Spleen (tissue), 11 donors: ENCODE data around the gene PASD1. TPM values are rescaled to one million over a fixed set of nuclear protein-coding genes. Genes with fewer than 3 reads are reported as not detected.

ENCODE experiments used
- DNase-seq: peaks from one replicate; pipeline ENCODE4 v3.0.0-alpha.2; 2020
- H3K27ac ChIP-seq, 8 donors: fragments of 200-600 bp; sonication (generic) in 7 of 8; 1 replicate in 4 of 8; 2 replicates in 4 of 8; pipeline versions ENCODE4 v1.5.0 to v1.8.0; 2016 to 2021; ENCODE audit warnings: inconsistent platforms in 4 of 8, mild to moderate bottlenecking in 4 of 8, moderate library complexity in 1 of 8
- H3K27me3 ChIP-seq, 7 donors: fragments of 200-600 bp; sonication (generic) in 6 of 7; replicated peaks in 1 of 7; 1 replicate in 4 of 7; 2 replicates in 3 of 7; pipeline versions ENCODE4 v1.5.0 to v1.8.0; 2016 to 2021; ENCODE audit warnings: inconsistent platforms in 3 of 7, mild to moderate bottlenecking in 1 of 7
- H3K36me3 ChIP-seq, 6 donors: fragments of 200-600 bp; sonication (generic) in 5 of 6; 1 replicate in 4 of 6; 2 replicates in 2 of 6; pipeline versions ENCODE4 v1.5.0 to v1.8.0; 2016 to 2021; ENCODE audit warnings: inconsistent platforms in 2 of 6
- H3K4me1 ChIP-seq, 6 donors: fragments of 200-600 bp; sonication (generic) in 5 of 6; 1 replicate in 3 of 6; 2 replicates in 3 of 6; pipeline versions ENCODE4 v1.5.0 to v1.8.0; 2016 to 2021; ENCODE audit warnings: inconsistent platforms in 3 of 6
- H3K4me3 ChIP-seq, 8 donors: fragments of 200-600 bp; sonication (generic) in 7 of 8; 1 replicate in 4 of 8; 2 replicates in 4 of 8; pipeline versions ENCODE4 v1.5.0 to v1.8.0; 2016 to 2021; ENCODE audit warnings: inconsistent platforms in 4 of 8, mild to moderate bottlenecking in 4 of 8, moderate library complexity in 2 of 8
- H3K9me3 ChIP-seq, 8 donors: fragments of 200-600 bp; sonication (generic) in 7 of 8; 1 replicate in 4 of 8; 2 replicates in 4 of 8; pipeline versions ENCODE4 v1.5.0 to v1.8.0; 2016 to 2021; ENCODE audit warnings: inconsistent platforms in 4 of 8
- POLR2A ChIP-seq, 3 donors: fragments of 450-650 bp; IDR thresholded peaks; one replicate each; pipeline ENCODE4 v1.5.1; 2017; ENCODE audit warnings: antibody characterized with exemption in 3 of 3, mild to moderate bottlenecking in 1 of 3
- POLR2AphosphoS5 ChIP-seq, 3 donors: sonication (generic); formaldehyde crosslinking; IDR thresholded peaks; one replicate each; pipeline ENCODE4 v1.5.1; 2017; ENCODE audit warnings: antibody characterized with exemption in 3 of 3
- WGBS, 5 donors: extraction: QIAGEN DNeasy Blood & Tissue Kit in 3 of 5; methylation state at CpG; one replicate each; pipeline versions ENCODE4 v1.1.5 to v1.1.7; 2013 to 2018; 5-methylcytosine and 5-hydroxymethylcytosine counted together
- intact Hi-C: fragments of 100-400 bp; cut with DNase I; formaldehyde crosslinking; loops from one replicate; pipeline ENCODE4 v1.15.0; 2023; ENCODE audit warnings: low total_unique reads
- polyA plus RNA-seq, 3 donors: library from polyadenylated mRNA; stranded (reverse); fragments of 200-250 nt; gene quantifications; one replicate each; pipeline ENCODE4 v1.2.1, GENCODE V29; 2013
- total RNA-seq, 7 donors: library from RNA; depleted of rRNA in 3 of 7; stranded (reverse); fragments of >200 nt in 3 of 7; fragmentation: NEBNext Ultra II Directional in 4 of 7; extraction: Animal tissue kit (Norgen Biotek cat#: 25700) in 4 of 7; gene quantifications; one replicate each; pipeline versions ENCODE4 v1.1.0 to v1.2.1, GENCODE V29; 2016 to 2021
- TF ChIP-seq, protein P1 (sequence below), 11 experiments: fragments of 200-600 bp in 7 of 11; fragments of 450-650 bp in 4 of 11; sonication (generic) in 4 of 11; IDR thresholded peaks in 8 of 11; conservative IDR thresholded peaks in 3 of 11; 1 replicate in 7 of 11; 2 replicates in 4 of 11; pipeline versions ENCODE4 v1.4.0 to v1.8.0; 2016 to 2021; ENCODE audit warnings: antibody characterized with exemption in 11 of 11, inconsistent platforms in 4 of 11, mild to moderate bottlenecking in 1 of 11
- donor health status: healthy with polysubstance abuse.
- donor health status: DM: no; HTN: no; CAD: no; lungs with moderate emphysema.
- donor health status: DM: no; HTN: no; CAD: no.
- donor health status: Bipolar disorder and iron deficiency.
- donor health status: healthy.
- donor health status: DM: no; HTN: no; CAD: no.
- donor health status: DM: yes; HTN: yes; CAD: no.

Gene PASD1
- total and polyA plus RNA-seq, 10 donors: not detected

DNA sequence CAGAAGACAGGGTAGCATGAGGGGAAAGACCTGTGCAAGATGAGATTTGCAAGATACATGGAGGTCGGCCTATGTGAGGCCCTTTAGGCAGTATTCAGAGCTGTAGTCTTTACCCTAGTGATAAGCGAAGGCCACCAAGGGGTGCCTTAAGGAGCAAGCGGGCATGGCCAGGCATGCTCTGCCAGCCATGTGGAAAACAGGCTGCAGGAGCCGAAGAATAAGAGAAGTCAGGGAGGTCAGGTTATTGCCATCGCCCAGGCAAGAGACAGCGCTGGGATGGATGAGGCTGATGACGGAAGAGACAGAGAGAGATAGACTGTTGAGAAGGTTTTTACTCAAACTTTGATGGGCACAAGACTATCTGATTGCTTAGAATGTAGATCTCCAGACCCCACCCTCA lies 145.3 kb downstream of the PASD1 start:
- no peaks in the 10 kb centered on the region for H3K4me1 ChIP-seq
- no peak overlapping the region for H3K27ac ChIP-seq
- H3K36me3 ChIP-seq: no peaks in the 10 kb centered on the region
- TF ChIP-seq, protein P1, sequence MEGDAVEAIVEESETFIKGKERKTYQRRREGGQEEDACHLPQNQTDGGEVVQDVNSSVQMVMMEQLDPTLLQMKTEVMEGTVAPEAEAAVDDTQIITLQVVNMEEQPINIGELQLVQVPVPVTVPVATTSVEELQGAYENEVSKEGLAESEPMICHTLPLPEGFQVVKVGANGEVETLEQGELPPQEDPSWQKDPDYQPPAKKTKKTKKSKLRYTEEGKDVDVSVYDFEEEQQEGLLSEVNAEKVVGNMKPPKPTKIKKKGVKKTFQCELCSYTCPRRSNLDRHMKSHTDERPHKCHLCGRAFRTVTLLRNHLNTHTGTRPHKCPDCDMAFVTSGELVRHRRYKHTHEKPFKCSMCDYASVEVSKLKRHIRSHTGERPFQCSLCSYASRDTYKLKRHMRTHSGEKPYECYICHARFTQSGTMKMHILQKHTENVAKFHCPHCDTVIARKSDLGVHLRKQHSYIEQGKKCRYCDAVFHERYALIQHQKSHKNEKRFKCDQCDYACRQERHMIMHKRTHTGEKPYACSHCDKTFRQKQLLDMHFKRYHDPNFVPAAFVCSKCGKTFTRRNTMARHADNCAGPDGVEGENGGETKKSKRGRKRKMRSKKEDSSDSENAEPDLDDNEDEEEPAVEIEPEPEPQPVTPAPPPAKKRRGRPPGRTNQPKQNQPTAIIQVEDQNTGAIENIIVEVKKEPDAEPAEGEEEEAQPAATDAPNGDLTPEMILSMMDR (IDR thresholded peaks at IDR 0.05 in 8 of 11, conservative IDR thresholded peaks at IDR 0.05 in 3 of 11): no peak
- TF ChIP-seq POLR2A (IDR thresholded peaks at IDR 0.05): no peak
- TF ChIP-seq POLR2AphosphoS5 (IDR thresholded peaks at IDR 0.05): no peak
- intact Hi-C loops: no loop called here
- no peak overlapping the region for H3K4me3 ChIP-seq
- 79 to 97% (median 87%) methylated on average over 7 of the region's 7 CpGs for WGBS, 5 donors
- H3K27me3 ChIP-seq: peaks cover 0 to 9% (median 0%) of the 10 kb centered on the region in 7 donors
- no peak for DNase-seq
- H3K9me3 ChIP-seq: no peaks in the 10 kb centered on the region

DNA sequence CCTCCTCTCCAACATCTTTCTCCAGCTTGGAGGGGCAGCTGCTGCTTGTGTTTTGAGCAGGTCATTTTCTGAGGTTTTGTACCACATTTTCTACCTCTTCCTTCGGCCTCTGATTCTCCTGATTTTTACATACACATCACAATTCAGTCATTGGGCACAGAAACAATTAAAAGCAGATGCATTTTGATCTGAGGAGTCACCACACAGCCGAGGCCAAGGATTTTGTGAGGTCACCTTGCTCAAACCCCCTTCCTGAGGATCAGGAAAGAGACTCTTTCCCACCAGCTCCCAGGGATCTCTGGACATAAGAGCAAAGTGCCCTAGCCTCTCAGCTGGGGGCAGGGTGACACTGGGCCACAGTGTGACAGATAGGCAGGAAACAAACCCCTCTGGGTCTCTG lies 147.0 kb downstream of the PASD1 start:
- Histone ChIP-seq H3K4me3 (no peak overlapping the region), H3K27ac (no peak overlapping the region), H3K4me1 (no peaks in the 10 kb centered on the region), H3K36me3 (no peaks in the 10 kb centered on the region), H3K27me3 (peaks cover 0 to 9% (median 0%) of the 10 kb centered on the region in 7 donors), H3K9me3 (no peaks in the 10 kb centered on the region)
- intact Hi-C loops: no loop called here
- 45 to 75% (median 58%) methylated on average over 2 of the region's 2 CpGs for WGBS, 5 donors
- no peak for DNase-seq
- TF ChIP-seq POLR2A (IDR thresholded peaks at IDR 0.05) (no peak), POLR2AphosphoS5 (IDR thresholded peaks at IDR 0.05) (no peak)
- TF ChIP-seq, protein P1 (IDR thresholded peaks at IDR 0.05 in 8 of 11, conservative IDR thresholded peaks at IDR 0.05 in 3 of 11): no peak

DNA sequence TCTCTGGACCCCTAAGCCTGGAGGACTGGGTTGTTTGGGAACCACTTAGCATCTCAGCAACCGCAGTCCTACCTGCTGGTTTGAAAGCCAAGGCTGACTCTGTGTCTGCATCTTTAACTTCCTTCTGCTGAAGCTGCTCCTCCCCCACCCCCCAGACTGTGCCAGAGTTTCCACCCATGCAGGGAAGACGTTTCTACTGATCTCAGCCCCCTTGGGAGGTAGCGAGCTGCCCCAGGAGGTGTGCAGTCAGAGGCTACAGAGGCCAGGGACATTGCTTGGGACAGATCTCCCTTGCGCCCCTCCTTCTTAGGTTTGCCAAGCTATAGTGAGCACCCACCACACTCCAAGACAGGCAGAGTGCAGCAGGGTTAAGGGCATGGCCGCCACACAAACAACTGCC lies 147.7 kb downstream of the PASD1 start:
- TF ChIP-seq, protein P1 (IDR thresholded peaks at IDR 0.05 in 8 of 11, conservative IDR thresholded peaks at IDR 0.05 in 3 of 11): no peak
- TF ChIP-seq POLR2AphosphoS5 (IDR thresholded peaks at IDR 0.05) (no peak), POLR2A (IDR thresholded peaks at IDR 0.05) (no peak)
- intact Hi-C loops: no loop called here
- H3K4me3 ChIP-seq: no peak overlapping the region
- DNase-seq: peak; percentile 46
- no peaks in the 10 kb centered on the region for H3K4me1 ChIP-seq
- H3K9me3 ChIP-seq: no peaks in the 10 kb centered on the region
- H3K27ac ChIP-seq: no peak overlapping the region
- WGBS, 5 donors: 0 to 61% (median 51%) methylated on average over 1 to 5 of the region's 5 CpGs
- H3K36me3 ChIP-seq: no peaks in the 10 kb centered on the region
- H3K27me3 ChIP-seq: peaks cover 0 to 6% (median 0%) of the 10 kb centered on the region in 7 donors

DNA sequence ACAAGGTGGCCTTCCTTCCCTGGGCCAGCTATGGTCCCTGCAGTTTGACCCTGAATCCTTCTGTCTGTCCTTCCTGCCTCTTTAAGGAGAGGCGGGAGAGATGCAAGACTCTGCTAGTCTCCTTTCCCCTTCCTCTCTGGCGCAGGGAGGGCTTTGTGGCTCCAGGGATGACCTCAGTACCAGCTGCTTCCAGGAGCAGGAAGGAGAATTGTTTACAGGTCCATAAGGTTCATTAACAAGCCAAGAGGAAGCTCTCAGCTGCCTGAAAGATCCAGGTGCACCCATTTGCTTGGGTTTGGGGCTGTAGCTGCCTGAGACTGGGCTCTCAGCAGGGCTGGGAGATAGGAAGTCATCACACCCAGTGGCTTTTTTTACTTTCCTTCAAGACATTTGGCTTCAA lies 148.3 kb downstream of the PASD1 start:
- Histone ChIP-seq H3K4me3 (no peak overlapping the region), H3K9me3 (no peaks in the 10 kb centered on the region), H3K27me3 (no peaks in the 10 kb centered on the region), H3K4me1 (no peaks in the 10 kb centered on the region), H3K27ac (no peak overlapping the region), H3K36me3 (no peaks in the 10 kb centered on the region)
- intact Hi-C loops: no loop called here
- DNase-seq: no peak
- TF ChIP-seq POLR2A (IDR thresholded peaks at IDR 0.05) (no peak), POLR2AphosphoS5 (IDR thresholded peaks at IDR 0.05) (no peak)
- TF ChIP-seq, protein P1 (IDR thresholded peaks at IDR 0.05 in 8 of 11, conservative IDR thresholded peaks at IDR 0.05 in 3 of 11): no peak
- WGBS, 5 donors: 22 to 49% (median 25%) methylated on average over 2 of the region's 2 CpGs
